Breast epithelium (tissue), 3 donors: ENCODE measurements around the gene DTNB.

Experiments
- POLR2A ChIP-seq: fragments of 450-650 bp; IDR thresholded peaks from one replicate; pipeline ENCODE4 v1.6.1; 2016; ENCODE audit warnings: antibody characterized with exemption, mild to moderate bottlenecking, moderate library complexity
- POLR2AphosphoS5 ChIP-seq, 3 donors: sonication (generic); formaldehyde crosslinking; IDR thresholded peaks; one replicate each; pipeline ENCODE4 v1.6.1; 2017; ENCODE audit warnings: antibody characterized with exemption in 3 of 3
- TF ChIP-seq, protein P1 (sequence below), 3 donors: fragments of 450-650 bp; IDR thresholded peaks; one replicate each; pipeline ENCODE4 v1.5.1; 2016 to 2017; ENCODE audit warnings: antibody characterized with exemption in 3 of 3, mild to moderate bottlenecking in 3 of 3, moderate library complexity in 3 of 3

GRCh38 chr2:25339211-25339674 is 334.1 kb downstream of the DTNB start:
- TF ChIP-seq, protein P1, sequence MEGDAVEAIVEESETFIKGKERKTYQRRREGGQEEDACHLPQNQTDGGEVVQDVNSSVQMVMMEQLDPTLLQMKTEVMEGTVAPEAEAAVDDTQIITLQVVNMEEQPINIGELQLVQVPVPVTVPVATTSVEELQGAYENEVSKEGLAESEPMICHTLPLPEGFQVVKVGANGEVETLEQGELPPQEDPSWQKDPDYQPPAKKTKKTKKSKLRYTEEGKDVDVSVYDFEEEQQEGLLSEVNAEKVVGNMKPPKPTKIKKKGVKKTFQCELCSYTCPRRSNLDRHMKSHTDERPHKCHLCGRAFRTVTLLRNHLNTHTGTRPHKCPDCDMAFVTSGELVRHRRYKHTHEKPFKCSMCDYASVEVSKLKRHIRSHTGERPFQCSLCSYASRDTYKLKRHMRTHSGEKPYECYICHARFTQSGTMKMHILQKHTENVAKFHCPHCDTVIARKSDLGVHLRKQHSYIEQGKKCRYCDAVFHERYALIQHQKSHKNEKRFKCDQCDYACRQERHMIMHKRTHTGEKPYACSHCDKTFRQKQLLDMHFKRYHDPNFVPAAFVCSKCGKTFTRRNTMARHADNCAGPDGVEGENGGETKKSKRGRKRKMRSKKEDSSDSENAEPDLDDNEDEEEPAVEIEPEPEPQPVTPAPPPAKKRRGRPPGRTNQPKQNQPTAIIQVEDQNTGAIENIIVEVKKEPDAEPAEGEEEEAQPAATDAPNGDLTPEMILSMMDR (IDR thresholded peaks at IDR 0.05): no peak
- TF ChIP-seq POLR2AphosphoS5 (IDR thresholded peaks at IDR 0.05): no peak
- TF ChIP-seq POLR2A: no peak
